ENCODE results near the gene PNKD. TPM values are rescaled to one million over a fixed set of nuclear protein-coding genes. Genes with fewer than 3 reads are reported as not detected.

PNKD gene
- total and polyA plus RNA-seq, 2 of the 8 experiments (the other 6 are each of a cell fraction or from before 2014, with no cell fraction given): 43.9 to 65.4 TPM

DNA sequence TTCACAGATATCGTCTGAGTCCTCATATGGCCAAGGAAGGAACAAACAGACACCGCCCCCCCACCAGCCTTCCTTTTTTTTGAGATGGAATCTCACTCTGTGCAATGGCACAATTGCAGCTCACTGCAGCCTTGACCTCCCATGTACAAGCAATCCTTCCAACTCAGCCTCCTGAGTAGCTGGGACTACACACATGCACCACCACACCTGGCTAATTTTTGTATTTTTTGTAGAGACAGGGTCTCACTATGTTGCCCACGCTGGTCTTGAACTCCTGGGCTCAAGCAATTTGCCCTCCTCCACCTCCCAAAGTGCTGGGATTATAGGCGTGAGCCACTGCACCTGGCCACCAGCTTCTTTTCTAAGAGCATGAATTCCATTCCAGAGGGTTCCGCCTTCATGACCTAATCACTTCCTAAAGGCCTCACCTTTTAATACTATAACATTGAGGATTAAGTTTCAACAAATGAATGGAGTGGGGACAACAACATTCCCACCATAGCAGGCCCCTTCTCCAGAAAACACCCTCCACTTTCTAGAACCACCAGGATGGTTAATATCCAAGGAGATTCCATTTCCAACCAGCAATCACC is 24.2 kb downstream of the PNKD start:
- H3K18ac ChIP-seq (ENCODE audit: extremely low read depth, low read length): no peak overlapping the region
- H2BK12ac ChIP-seq (ENCODE audit: low read depth, low read length): no peak overlapping the region
- POLR2A ChIA-PET (ENCODE audit: partially characterized antibody): interaction anchor here (1.0 kb wide), 1 partner anchor 86 kb away, joined by 3 read pairs; no protein-coding TSS in a partner anchor
- H4K91ac ChIP-seq (replicated peaks; ENCODE audit: insufficient read length, low read length): no peak overlapping the region
- no peak overlapping the region for H2BK15ac ChIP-seq (ENCODE audit: low read length)
- H3K4ac ChIP-seq (replicated peaks; ENCODE audit: insufficient read length, low read depth, low read length): no peak overlapping the region
- H3K79me1 ChIP-seq (ENCODE audit: low read depth, low read length): no peaks in the 10 kb centered on the region
- H3K27me3 ChIP-seq (replicated peaks in 1 of 4; ENCODE audit: control insufficient read depth in 3 of 4, extremely low read depth in 1 of 4, insufficient read depth in 3 of 4, low read length in 3 of 4): no peaks in the 10 kb centered on the region
- H2BK5ac ChIP-seq (ENCODE audit: low read depth, low read length): no peak overlapping the region
- no peak for TF ChIP-seq SIN3A (conservative IDR thresholded peaks at IDR 0.05 in 1 of 2, IDR thresholded peaks at IDR 0.05 in 1 of 2; ENCODE audit: low read depth in 1 of 2, low read length in 2 of 2)
- no peak for TF ChIP-seq SRF (IDR thresholded peaks at IDR 0.05; ENCODE audit: low read depth, low read length)
- TF ChIP-seq SIX5 (IDR thresholded peaks at IDR 0.05; ENCODE audit: low read depth, low read length): no peak
- H3K4me3 ChIP-seq (ENCODE audit: extremely low read depth in 1 of 4, insufficient read depth in 2 of 4, low read depth in 3 of 4, low read length in 4 of 4): no peak overlapping the region
- no peak overlapping the region for H4K5ac ChIP-seq (ENCODE audit: insufficient read length, low read depth, low read length)
- no peak overlapping the region for H2AFZ ChIP-seq (ENCODE audit: low read length)
- no peak overlapping the region for H2AK5ac ChIP-seq (ENCODE audit: low read depth, low read length)
- no peak overlapping the region for H4K8ac ChIP-seq (ENCODE audit: extremely low read depth, insufficient read depth, low read length)
- no peak overlapping the region for H3K56ac ChIP-seq (replicated peaks; ENCODE audit: insufficient read length, low read depth, low read length)
- peaks cover 5% of the 10 kb centered on the region; the same call in 1 of the 2 replicates for H3K23me2 ChIP-seq (ENCODE audit: low read depth, low read length)
- H3K4me2 ChIP-seq (ENCODE audit: insufficient read depth in 1 of 2, low read depth in 2 of 2, low read length in 2 of 2): no peak overlapping the region; a peak in 1 of 4 replicates
- H2BK120ac ChIP-seq (replicated peaks; ENCODE audit: low read depth, low read length): no peak overlapping the region
- CTCF ChIA-PET (ENCODE audit: partially characterized antibody): interaction anchor here (0.7 to 12.1 kb wide), 12 partner anchors 8 to 613 kb away, joined by 3 to 192 read pairs (median 4); partner anchors contain the start of gene CATIP
- H2BK20ac ChIP-seq (ENCODE audit: low read length): peak overlapping the region; percentile 62; the same call in 1 of the 2 replicates
- 85% methylated on average over 5 of the region's 5 CpGs; no CpG with 5 or more reads in 1 of the 2 experiments for WGBS, 2 experiments (ENCODE audit: extremely low coverage in 1 of 2, insufficient coverage in 1 of 2, insufficient read length in 1 of 2, insufficient replicate concordance in 2 of 2, low coverage in 1 of 2, low lambda C conversion rate in 2 of 2, missing lambda C conversion rate in 1 of 2)
- no peak overlapping the region for H3K9ac ChIP-seq (replicated peaks in 1 of 4; ENCODE audit: extremely low read depth in 1 of 4, low read depth in 3 of 4, low read length in 3 of 4)
- H3K79me2 ChIP-seq (ENCODE audit: control insufficient read depth in 1 of 2, insufficient read depth in 2 of 2, low read length in 2 of 2): no peaks in the 10 kb centered on the region
- no peak overlapping the region for H3K14ac ChIP-seq (ENCODE audit: insufficient read length)
- DNase-seq (ENCODE audit: low read depth in 1 of 2, low spot score in 2 of 2) (no peak), FAIRE-seq (no peak)
- H3K23ac ChIP-seq (ENCODE audit: insufficient read length): no peak overlapping the region
- H3K36me3 ChIP-seq (ENCODE audit: control insufficient read depth in 2 of 4, insufficient read depth in 4 of 4, low read length in 3 of 4): no peaks in the 10 kb centered on the region
- H3K9me3 ChIP-seq (ENCODE audit: insufficient read depth in 2 of 2, low read depth in 1 of 2, low read length in 1 of 2): no peaks in the 10 kb centered on the region
- H4K20me1 ChIP-seq (replicated peaks in 1 of 2; ENCODE audit: control insufficient read depth in 1 of 2, insufficient read depth in 2 of 2, low read length in 2 of 2): no peaks in the 10 kb centered on the region
- H3K27ac ChIP-seq (ENCODE audit: low read depth, low read length): no peak overlapping the region
- peaks cover 0 to 9% (median 4%) of the 10 kb centered on the region in 4 experiments; a peak in 6 of 7 replicates for H3K4me1 ChIP-seq (replicated peaks in 1 of 4; ENCODE audit: control insufficient read depth in 3 of 4, insufficient read depth in 4 of 4, low read length in 3 of 4)
